Right atrium auricular region (tissue), 2 donors: Measurements from ENCODE around the gene MAPKAPK3. TPM values are rescaled to one million over a fixed set of nuclear protein-coding genes. Genes with fewer than 3 reads are reported as not detected.
A peak's percentile ranks its signal among the peaks of the same experiment; 100 is the strongest.

Experiments used
- DNase-seq: peaks from one replicate; pipeline ENCODE4 v3.0.0-alpha.2; 2019; ENCODE audit warnings: low spot score
- H3K27ac ChIP-seq, 2 donors: fragments of 200-600 bp; sonication (generic); 1 replicate in 1 of 2; 2 replicates in 1 of 2; pipeline ENCODE4 v1.5.1; 2016 to 2019
- H3K27me3 ChIP-seq, 2 donors: fragments of 200-600 bp; sonication (generic); one replicate each; pipeline versions ENCODE4 v1.5.1 to v1.6.0; 2017 to 2019
- H3K36me3 ChIP-seq: fragments of 200-600 bp; sonication (generic); one replicate; pipeline ENCODE4 v1.5.1; 2016
- H3K4me1 ChIP-seq, 2 donors: fragments of 200-600 bp; sonication (generic); one replicate each; pipeline versions ENCODE4 v1.5.1 to v1.6.0; 2017 to 2019
- H3K4me3 ChIP-seq, 2 donors: fragments of 200-600 bp; sonication (generic); 1 replicate in 1 of 2; 2 replicates in 1 of 2; pipeline ENCODE4 v1.5.1; 2017 to 2019; ENCODE audit warnings: mild to moderate bottlenecking in 1 of 2, moderate library complexity in 1 of 2
- H3K9me3 ChIP-seq, 2 donors: fragments of 200-600 bp; sonication (generic); one replicate each; pipeline ENCODE4 v1.5.1; 2019
- CTCF ChIP-seq, 2 donors: fragments of 200-600 bp; sonication (generic); IDR thresholded peaks; one replicate each; pipeline ENCODE4 v1.5.1; 2019; ENCODE audit warnings: antibody characterized with exemption in 2 of 2
- total RNA-seq, 2 donors: library from RNA; depleted of rRNA; stranded (reverse); fragments of >200 nt; gene quantifications; one replicate each; pipeline ENCODE4 v1.1.0, GENCODE V29; 2016

Gene MAPKAPK3
- total RNA-seq, 2 donors from 2014 or later: 148 to 187 TPM

GRCh38 chr3:50616770-50617095 lies 218 bp upstream of the MAPKAPK3 start:
- H3K4me1 ChIP-seq: peaks cover 0 to 61% of the 10 kb centered on the region in 2 donors

GRCh38 chr3:50617911-50618481 lies 1.0 kb downstream of the MAPKAPK3 start:
- Histone ChIP-seq H3K4me3 (peak overlapping the region; percentile 90 to 92), H3K36me3 (peaks cover 6% of the 10 kb centered on the region), H3K4me1 (peaks cover 0 to 60% of the 10 kb centered on the region in 2 donors), H3K9me3 (no peaks in the 10 kb centered on the region), H3K27ac (peak overlapping the region; percentile 97 to 98), H3K27me3 (no peaks in the 10 kb centered on the region)
- no peak for DNase-seq
- no peak for TF ChIP-seq CTCF (IDR thresholded peaks at IDR 0.05)

More at GRCh38 chr3:50616770-50617095, 218 bp upstream of the MAPKAPK3 start:
- H3K4me3 ChIP-seq: peak overlapping the region; percentile 90 to 92
- H3K27ac ChIP-seq: peak overlapping the region; percentile 97 to 98
- no peak for TF ChIP-seq CTCF (IDR thresholded peaks at IDR 0.05)
- no peaks in the 10 kb centered on the region for H3K27me3 ChIP-seq
- H3K36me3 ChIP-seq: no peaks in the 10 kb centered on the region
- DNase-seq: peak; percentile 96
- H3K9me3 ChIP-seq: no peaks in the 10 kb centered on the region

GRCh38 chr3:50620420-50620819 lies 3.5 kb downstream of the MAPKAPK3 start:
- H3K27ac ChIP-seq: peak overlapping the region; percentile 97 to 98

GRCh38 chr3:50620820-50621219 lies 3.9 kb downstream of the MAPKAPK3 start:
- Histone ChIP-seq H3K4me3 (no peak overlapping the region), H3K27me3 (no peaks in the 10 kb centered on the region), H3K27ac (peak overlapping the region; percentile 97 to 98), H3K36me3 (peaks cover 6% of the 10 kb centered on the region), H3K9me3 (no peaks in the 10 kb centered on the region), H3K4me1 (peaks cover 0 to 74% of the 10 kb centered on the region in 2 donors)
- DNase-seq: no peak
- no peak for TF ChIP-seq CTCF (IDR thresholded peaks at IDR 0.05)

More at GRCh38 chr3:50620420-50620819, 3.5 kb downstream of the MAPKAPK3 start:
- H3K9me3 ChIP-seq: no peaks in the 10 kb centered on the region
- no peak for DNase-seq
- H3K27me3 ChIP-seq: no peaks in the 10 kb centered on the region
- no peak for TF ChIP-seq CTCF (IDR thresholded peaks at IDR 0.05)
- H3K4me3 ChIP-seq: no peak overlapping the region
- peaks cover 6% of the 10 kb centered on the region for H3K36me3 ChIP-seq
- peaks cover 0 to 74% of the 10 kb centered on the region in 2 donors for H3K4me1 ChIP-seq

- Histone ChIP-seq H3K36me3 (peaks cover 6% of the 10 kb centered on the region), H3K4me3 (no peak overlapping the region), H3K4me1 (peaks cover 0 to 86% of the 10 kb centered on the region in 2 donors), H3K9me3 (no peaks in the 10 kb centered on the region), H3K27me3 (no peaks in the 10 kb centered on the region), H3K27ac (peak overlapping the region in 1 of 2 donors; percentile 97)
- DNase-seq: no peak
- TF ChIP-seq CTCF (IDR thresholded peaks at IDR 0.05): no peak
Observed at GRCh38 chr3:50622881-50623280, 5.9 kb downstream of the MAPKAPK3 start.
